ENCODE data around the gene ALLC.

The ALLC gene

GRCh38 chr2:3620834-3621233 is 37.2 kb upstream of the ALLC start:
- H3K4me2 ChIP-seq (ENCODE audit: low read length): no peak overlapping the region
- 0 out of 2 replicates have a peak, but pooled peaks cover 3% of the 10 kb centered on the region for H3K9me3 ChIP-seq (ENCODE audit: insufficient read depth, low read length)
- H3K79me2 ChIP-seq (ENCODE audit: low read length): no peaks in the 10 kb centered on the region
- H4K20me1 ChIP-seq (ENCODE audit: insufficient read depth, low read length): no peaks in the 10 kb centered on the region
- no peak overlapping the region for H3K4me3 ChIP-seq (ENCODE audit: low read length)
- no peak for TF ChIP-seq CTCF (IDR thresholded peaks at IDR 0.05; ENCODE audit: low read depth, low read length)
- no peak for TF ChIP-seq EZH2phosphoT487 (IDR thresholded peaks at IDR 0.05; ENCODE audit: low read depth)
- H3K9ac ChIP-seq (ENCODE audit: low read length): no peak overlapping the region
- no peaks in the 10 kb centered on the region for H3K36me3 ChIP-seq (replicated peaks; ENCODE audit: low read depth, low read length)
- no peaks in the 10 kb centered on the region for H3K27me3 ChIP-seq (ENCODE audit: low read depth, low read length)
- H3K27ac ChIP-seq (ENCODE audit: low read length): no peak overlapping the region
- H3K4me1 ChIP-seq (ENCODE audit: low read length): peaks cover 9% of the 10 kb centered on the region
- H2AFZ ChIP-seq (ENCODE audit: low read depth, low read length): no peak overlapping the region

- no peak overlapping the region for H3K27ac ChIP-seq (ENCODE audit: low read length)
- H2AFZ ChIP-seq (ENCODE audit: low read depth, low read length): no peak overlapping the region
- no peak overlapping the region for H3K4me2 ChIP-seq (ENCODE audit: low read length)
- no peaks in the 10 kb centered on the region for H4K20me1 ChIP-seq (ENCODE audit: insufficient read depth, low read length)
- peaks cover 9% of the 10 kb centered on the region for H3K4me1 ChIP-seq (ENCODE audit: low read length)
- no peak overlapping the region for H3K9ac ChIP-seq (ENCODE audit: low read length)
- 0 out of 2 replicates have a peak, but pooled peaks cover 3% of the 10 kb centered on the region for H3K9me3 ChIP-seq (ENCODE audit: insufficient read depth, low read length)
- H3K36me3 ChIP-seq (replicated peaks; ENCODE audit: low read depth, low read length): no peaks in the 10 kb centered on the region
- H3K79me2 ChIP-seq (ENCODE audit: low read length): no peaks in the 10 kb centered on the region
- H3K4me3 ChIP-seq (ENCODE audit: low read length): no peak overlapping the region
- H3K27me3 ChIP-seq (ENCODE audit: low read depth, low read length): no peaks in the 10 kb centered on the region
- TF ChIP-seq EZH2phosphoT487 (IDR thresholded peaks at IDR 0.05; ENCODE audit: low read depth) (no peak), CTCF (IDR thresholded peaks at IDR 0.05; ENCODE audit: low read depth, low read length) (no peak)
These were observed 35.0 kb upstream of the ALLC start for GRCh38 chr2:3622967-3623366.

- Histone ChIP-seq H3K79me2 (ENCODE audit: low read length) (no peaks in the 10 kb centered on the region), H3K4me3 (ENCODE audit: low read length) (no peak overlapping the region), H3K27me3 (ENCODE audit: low read depth, low read length) (no peaks in the 10 kb centered on the region), H3K9ac (ENCODE audit: low read length) (no peak overlapping the region), H3K9me3 (ENCODE audit: insufficient read depth, low read length) (no peaks in the 10 kb centered on the region), H3K27ac (ENCODE audit: low read length) (no peak overlapping the region), H2AFZ (ENCODE audit: low read depth, low read length) (0 out of 2 replicates have a peak overlapping the region, but pooled peaks have one; percentile 6), H4K20me1 (ENCODE audit: insufficient read depth, low read length) (no peaks in the 10 kb centered on the region), H3K4me2 (ENCODE audit: low read length) (peak overlapping the region; percentile 27), H3K36me3 (replicated peaks; ENCODE audit: low read depth, low read length) (no peaks in the 10 kb centered on the region), H3K4me1 (ENCODE audit: low read length) (peaks cover 9% of the 10 kb centered on the region)
- no peak for TF ChIP-seq CTCF (IDR thresholded peaks at IDR 0.05; ENCODE audit: low read depth, low read length)
- no peak for TF ChIP-seq EZH2phosphoT487 (IDR thresholded peaks at IDR 0.05; ENCODE audit: low read depth)
These were observed 33.8 kb upstream of the ALLC start for GRCh38 chr2:3624059-3624794.

GRCh38 chr2:3625186-3625585 is 32.8 kb upstream of the ALLC start:
- H2AFZ ChIP-seq (ENCODE audit: low read depth, low read length): no peak overlapping the region
- no peak overlapping the region for H3K9ac ChIP-seq (ENCODE audit: low read length)
- H3K4me3 ChIP-seq (ENCODE audit: low read length): no peak overlapping the region
- H3K79me2 ChIP-seq (ENCODE audit: low read length): no peaks in the 10 kb centered on the region
- no peak overlapping the region for H3K4me2 ChIP-seq (ENCODE audit: low read length)
- H3K4me1 ChIP-seq (ENCODE audit: low read length): peaks cover 9% of the 10 kb centered on the region
- H3K36me3 ChIP-seq (replicated peaks; ENCODE audit: low read depth, low read length): no peaks in the 10 kb centered on the region
- no peaks in the 10 kb centered on the region for H4K20me1 ChIP-seq (ENCODE audit: insufficient read depth, low read length)
- H3K27ac ChIP-seq (ENCODE audit: low read length): no peak overlapping the region
- H3K9me3 ChIP-seq (ENCODE audit: insufficient read depth, low read length): no peaks in the 10 kb centered on the region
- no peaks in the 10 kb centered on the region for H3K27me3 ChIP-seq (ENCODE audit: low read depth, low read length)
- TF ChIP-seq EZH2phosphoT487 (IDR thresholded peaks at IDR 0.05; ENCODE audit: low read depth): no peak
- no peak for TF ChIP-seq CTCF (IDR thresholded peaks at IDR 0.05; ENCODE audit: low read depth, low read length)
